Uterus (tissue), 2 donors: ENCODE results near the gene PTS.

Source experiments
- POLR2A ChIP-seq, 2 donors: fragments of 450-650 bp; IDR thresholded peaks; one replicate each; pipeline ENCODE4 v1.6.1; 2016; ENCODE audit warnings: antibody characterized with exemption in 2 of 2, mild to moderate bottlenecking in 1 of 2, moderate library complexity in 1 of 2
- TF ChIP-seq, protein P1 (sequence below), 4 experiments: fragments of 200-600 bp in 2 of 4; fragments of 450-650 bp in 2 of 4; sonication (generic) in 2 of 4; IDR thresholded peaks; one replicate each; pipeline ENCODE4 v1.5.1; 2016 to 2019; ENCODE audit warnings: antibody characterized with exemption in 4 of 4, mild to moderate bottlenecking in 2 of 4, moderate library complexity in 1 of 4

DNA sequence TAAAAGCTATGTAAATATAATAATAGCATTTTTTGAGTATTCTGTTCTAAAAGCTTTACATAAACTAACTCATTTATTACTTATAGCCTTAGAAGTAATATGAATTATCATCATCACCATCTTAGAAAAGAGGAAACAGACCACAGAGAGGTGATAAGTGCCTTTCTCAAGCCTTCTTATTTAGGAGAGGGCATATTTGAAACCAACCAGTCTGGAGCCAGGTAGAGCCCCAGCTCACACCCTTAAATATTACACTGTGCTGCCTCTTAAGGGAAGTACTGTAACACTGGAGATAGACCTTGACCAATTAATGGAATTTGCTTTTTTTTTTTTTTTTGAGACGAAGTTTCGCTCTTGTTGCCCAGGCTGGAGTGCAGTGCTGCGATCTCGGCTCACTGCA lies 48.6 kb upstream of the PTS start:
- TF ChIP-seq POLR2A (IDR thresholded peaks at IDR 0.05) = no peak
- TF ChIP-seq, protein P1, sequence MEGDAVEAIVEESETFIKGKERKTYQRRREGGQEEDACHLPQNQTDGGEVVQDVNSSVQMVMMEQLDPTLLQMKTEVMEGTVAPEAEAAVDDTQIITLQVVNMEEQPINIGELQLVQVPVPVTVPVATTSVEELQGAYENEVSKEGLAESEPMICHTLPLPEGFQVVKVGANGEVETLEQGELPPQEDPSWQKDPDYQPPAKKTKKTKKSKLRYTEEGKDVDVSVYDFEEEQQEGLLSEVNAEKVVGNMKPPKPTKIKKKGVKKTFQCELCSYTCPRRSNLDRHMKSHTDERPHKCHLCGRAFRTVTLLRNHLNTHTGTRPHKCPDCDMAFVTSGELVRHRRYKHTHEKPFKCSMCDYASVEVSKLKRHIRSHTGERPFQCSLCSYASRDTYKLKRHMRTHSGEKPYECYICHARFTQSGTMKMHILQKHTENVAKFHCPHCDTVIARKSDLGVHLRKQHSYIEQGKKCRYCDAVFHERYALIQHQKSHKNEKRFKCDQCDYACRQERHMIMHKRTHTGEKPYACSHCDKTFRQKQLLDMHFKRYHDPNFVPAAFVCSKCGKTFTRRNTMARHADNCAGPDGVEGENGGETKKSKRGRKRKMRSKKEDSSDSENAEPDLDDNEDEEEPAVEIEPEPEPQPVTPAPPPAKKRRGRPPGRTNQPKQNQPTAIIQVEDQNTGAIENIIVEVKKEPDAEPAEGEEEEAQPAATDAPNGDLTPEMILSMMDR (IDR thresholded peaks at IDR 0.05) = no peak
